ENCODE data around the gene FHDC1. TPM values are rescaled to one million over a fixed set of nuclear protein-coding genes. Genes with fewer than 3 reads are reported as not detected.
A peak's percentile ranks its signal among the peaks of the same experiment; 100 is the strongest.

FHDC1 gene
- total RNA-seq, 1 experiment from 2014 or later = 18.1 TPM

DNA sequence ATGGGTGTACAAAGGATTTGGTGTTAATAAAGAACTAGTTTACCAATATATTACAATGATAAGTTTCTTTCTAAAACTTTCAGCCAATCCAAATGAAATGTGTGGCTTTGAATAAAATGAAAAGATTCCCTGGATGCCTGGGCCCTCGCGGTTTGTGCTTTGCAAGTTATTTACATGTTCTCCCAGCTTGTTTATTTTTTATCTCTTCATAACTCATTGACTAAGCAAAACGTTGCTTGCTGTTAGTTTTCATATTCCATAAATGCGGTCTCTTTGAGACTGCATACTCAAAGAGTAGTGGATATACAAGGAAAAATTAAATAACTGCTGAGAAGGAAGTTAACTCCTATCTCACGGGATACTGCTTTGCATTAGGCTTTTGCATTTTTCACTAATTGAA lies 26.0 kb downstream of the FHDC1 start:
- ATAC-seq = no peak
- Mint-ChIP-seq H3K4me3 (no peak overlapping the region), H3K36me3 (peaks cover 54% of the 10 kb centered on the region)

DNA sequence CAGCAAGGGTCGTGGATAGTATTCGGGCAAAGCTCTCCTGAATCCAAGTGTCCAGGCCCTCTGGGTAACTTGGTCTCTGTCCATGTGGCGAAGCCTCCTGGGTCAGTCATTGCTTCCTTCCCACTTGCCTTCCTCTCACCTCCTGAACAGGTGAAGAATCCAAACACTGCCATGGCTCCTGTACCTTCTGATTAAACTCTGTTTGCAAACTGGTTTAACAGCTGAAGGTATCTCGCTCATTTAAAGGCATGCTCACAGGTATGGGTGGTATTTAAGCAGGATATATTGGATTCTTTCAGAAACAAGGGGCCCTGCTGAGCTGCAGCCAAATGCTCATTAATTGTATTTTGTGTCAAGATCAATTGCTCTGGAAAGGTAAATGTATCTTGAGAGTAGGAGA lies 28.2 kb downstream of the FHDC1 start:
- POLR2A ChIA-PET = interaction anchor here (0.7 to 1.0 kb wide), 2 partner anchors 119 to 605 kb away, joined by 3 to 4 read pairs; no protein-coding TSS in a partner anchor
- ATAC-seq (no peak; the same call in 1 of the 2 replicates), DNase-seq (ENCODE audit: low spot score) (no peak)
- TF ChIP-seq TP53 (CRISPR knock-in tag; IDR thresholded peaks at IDR 0.05) (no peak), GTF2I (CRISPR knock-in tag; conservative IDR thresholded peaks at IDR 0.05) (no peak), ELF4 (CRISPR knock-in tag; IDR thresholded peaks at IDR 0.05; ENCODE audit: low read depth) (no peak), ATF1 (CRISPR knock-in tag; IDR thresholded peaks at IDR 0.05) (no peak), EMX1 (CRISPR knock-in tag; IDR thresholded peaks at IDR 0.05) (no peak), GRHL2 (CRISPR knock-in tag; IDR thresholded peaks at IDR 0.05; ENCODE audit: insufficient replicate concordance, severe bottlenecking) (no peak), ZNF138 (CRISPR knock-in tag; conservative IDR thresholded peaks at IDR 0.05) (no peak), NFYB (CRISPR knock-in tag; conservative IDR thresholded peaks at IDR 0.05; ENCODE audit: low read depth) (no peak), NR3C1 (CRISPR knock-in tag; conservative IDR thresholded peaks at IDR 0.05; ENCODE audit: low read depth) (no peak)
- TF ChIP-seq, protein P1, sequence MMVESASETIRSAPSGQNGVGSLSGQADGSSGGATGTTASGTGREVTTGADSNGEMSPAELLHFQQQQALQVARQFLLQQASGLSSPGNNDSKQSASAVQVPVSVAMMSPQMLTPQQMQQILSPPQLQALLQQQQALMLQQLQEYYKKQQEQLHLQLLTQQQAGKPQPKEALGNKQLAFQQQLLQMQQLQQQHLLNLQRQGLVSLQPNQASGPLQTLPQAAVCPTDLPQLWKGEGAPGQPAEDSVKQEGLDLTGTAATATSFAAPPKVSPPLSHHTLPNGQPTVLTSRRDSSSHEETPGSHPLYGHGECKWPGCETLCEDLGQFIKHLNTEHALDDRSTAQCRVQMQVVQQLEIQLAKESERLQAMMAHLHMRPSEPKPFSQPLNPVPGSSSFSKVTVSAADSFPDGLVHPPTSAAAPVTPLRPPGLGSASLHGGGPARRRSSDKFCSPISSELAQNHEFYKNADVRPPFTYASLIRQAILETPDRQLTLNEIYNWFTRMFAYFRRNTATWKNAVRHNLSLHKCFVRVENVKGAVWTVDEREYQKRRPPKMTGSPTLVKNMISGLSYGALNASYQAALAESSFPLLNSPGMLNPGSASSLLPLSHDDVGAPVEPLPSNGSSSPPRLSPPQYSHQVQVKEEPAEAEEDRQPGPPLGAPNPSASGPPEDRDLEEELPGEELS (CRISPR knock-in tag; IDR thresholded peaks at IDR 0.05) = no peak
- TF ChIP-seq, protein P2, sequence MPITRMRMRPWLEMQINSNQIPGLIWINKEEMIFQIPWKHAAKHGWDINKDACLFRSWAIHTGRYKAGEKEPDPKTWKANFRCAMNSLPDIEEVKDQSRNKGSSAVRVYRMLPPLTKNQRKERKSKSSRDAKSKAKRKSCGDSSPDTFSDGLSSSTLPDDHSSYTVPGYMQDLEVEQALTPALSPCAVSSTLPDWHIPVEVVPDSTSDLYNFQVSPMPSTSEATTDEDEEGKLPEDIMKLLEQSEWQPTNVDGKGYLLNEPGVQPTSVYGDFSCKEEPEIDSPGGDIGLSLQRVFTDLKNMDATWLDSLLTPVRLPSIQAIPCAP (CRISPR knock-in tag; IDR thresholded peaks at IDR 0.05) = no peak
- TF ChIP-seq, protein P3, sequence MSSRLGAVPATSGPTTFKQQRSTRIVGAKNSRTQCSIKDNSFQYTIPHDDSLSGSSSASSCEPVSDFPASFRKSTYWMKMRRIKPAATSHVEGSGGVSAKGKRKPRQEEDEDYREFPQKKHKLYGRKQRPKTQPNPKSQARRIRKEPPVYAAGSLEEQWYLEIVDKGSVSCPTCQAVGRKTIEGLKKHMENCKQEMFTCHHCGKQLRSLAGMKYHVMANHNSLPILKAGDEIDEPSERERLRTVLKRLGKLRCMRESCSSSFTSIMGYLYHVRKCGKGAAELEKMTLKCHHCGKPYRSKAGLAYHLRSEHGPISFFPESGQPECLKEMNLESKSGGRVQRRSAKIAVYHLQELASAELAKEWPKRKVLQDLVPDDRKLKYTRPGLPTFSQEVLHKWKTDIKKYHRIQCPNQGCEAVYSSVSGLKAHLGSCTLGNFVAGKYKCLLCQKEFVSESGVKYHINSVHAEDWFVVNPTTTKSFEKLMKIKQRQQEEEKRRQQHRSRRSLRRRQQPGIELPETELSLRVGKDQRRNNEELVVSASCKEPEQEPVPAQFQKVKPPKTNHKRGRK (CRISPR knock-in tag; IDR thresholded peaks at IDR 0.05; ENCODE audit: borderline replicate concordance) = no peak
- TF ChIP-seq, protein P4, sequence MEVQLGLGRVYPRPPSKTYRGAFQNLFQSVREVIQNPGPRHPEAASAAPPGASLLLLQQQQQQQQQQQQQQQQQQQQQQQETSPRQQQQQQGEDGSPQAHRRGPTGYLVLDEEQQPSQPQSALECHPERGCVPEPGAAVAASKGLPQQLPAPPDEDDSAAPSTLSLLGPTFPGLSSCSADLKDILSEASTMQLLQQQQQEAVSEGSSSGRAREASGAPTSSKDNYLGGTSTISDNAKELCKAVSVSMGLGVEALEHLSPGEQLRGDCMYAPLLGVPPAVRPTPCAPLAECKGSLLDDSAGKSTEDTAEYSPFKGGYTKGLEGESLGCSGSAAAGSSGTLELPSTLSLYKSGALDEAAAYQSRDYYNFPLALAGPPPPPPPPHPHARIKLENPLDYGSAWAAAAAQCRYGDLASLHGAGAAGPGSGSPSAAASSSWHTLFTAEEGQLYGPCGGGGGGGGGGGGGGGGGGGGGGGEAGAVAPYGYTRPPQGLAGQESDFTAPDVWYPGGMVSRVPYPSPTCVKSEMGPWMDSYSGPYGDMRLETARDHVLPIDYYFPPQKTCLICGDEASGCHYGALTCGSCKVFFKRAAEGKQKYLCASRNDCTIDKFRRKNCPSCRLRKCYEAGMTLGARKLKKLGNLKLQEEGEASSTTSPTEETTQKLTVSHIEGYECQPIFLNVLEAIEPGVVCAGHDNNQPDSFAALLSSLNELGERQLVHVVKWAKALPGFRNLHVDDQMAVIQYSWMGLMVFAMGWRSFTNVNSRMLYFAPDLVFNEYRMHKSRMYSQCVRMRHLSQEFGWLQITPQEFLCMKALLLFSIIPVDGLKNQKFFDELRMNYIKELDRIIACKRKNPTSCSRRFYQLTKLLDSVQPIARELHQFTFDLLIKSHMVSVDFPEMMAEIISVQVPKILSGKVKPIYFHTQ (CRISPR knock-in tag; IDR thresholded peaks at IDR 0.05) = no peak
- TF ChIP-seq, protein P5, sequence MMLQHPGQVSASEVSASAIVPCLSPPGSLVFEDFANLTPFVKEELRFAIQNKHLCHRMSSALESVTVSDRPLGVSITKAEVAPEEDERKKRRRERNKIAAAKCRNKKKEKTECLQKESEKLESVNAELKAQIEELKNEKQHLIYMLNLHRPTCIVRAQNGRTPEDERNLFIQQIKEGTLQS (CRISPR knock-in tag; conservative IDR thresholded peaks at IDR 0.05) = no peak
- TF ChIP-seq, protein P6, sequence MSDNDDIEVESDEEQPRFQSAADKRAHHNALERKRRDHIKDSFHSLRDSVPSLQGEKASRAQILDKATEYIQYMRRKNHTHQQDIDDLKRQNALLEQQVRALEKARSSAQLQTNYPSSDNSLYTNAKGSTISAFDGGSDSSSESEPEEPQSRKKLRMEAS (CRISPR knock-in tag; IDR thresholded peaks at IDR 0.05) = no peak
- Mint-ChIP-seq H3K27ac (peak overlapping the region; percentile 46), H3K9me3 (no peaks in the 10 kb centered on the region), H3K4me3 (no peak overlapping the region), H3K4me1 (peaks cover 29% of the 10 kb centered on the region), H3K36me3 (peaks cover 73% of the 10 kb centered on the region), H3K27me3 (ENCODE audit: low read depth) (no peaks in the 10 kb centered on the region)
- CTCF ChIA-PET = interaction anchor here (0.5 to 1.3 kb wide), 6 partner anchors 10 to 304 kb away, joined by 3 to 7 read pairs (median 6); no protein-coding TSS in a partner anchor

More for the DNA sequence above, 26.0 kb downstream of the FHDC1 start:
- TF ChIP-seq KAT7 (CRISPR knock-in tag; IDR thresholded peaks at IDR 0.05; ENCODE audit: borderline replicate concordance) (no peak), ZNF423 (CRISPR knock-in tag; IDR thresholded peaks at IDR 0.05) (no peak), PRRX2 (CRISPR knock-in tag; IDR thresholded peaks at IDR 0.05) (no peak), SP1 (CRISPR knock-in tag; conservative IDR thresholded peaks at IDR 0.05) (no peak)
- TF ChIP-seq, protein P2 (CRISPR knock-in tag; IDR thresholded peaks at IDR 0.05) = no peak
- TF ChIP-seq, protein P6 (CRISPR knock-in tag; IDR thresholded peaks at IDR 0.05) = no peak
- Mint-ChIP-seq H3K9me3 (no peaks in the 10 kb centered on the region), H3K4me1 (peaks cover 38% of the 10 kb centered on the region), H3K27ac (no peak overlapping the region), H3K27me3 (ENCODE audit: low read depth) (no peaks in the 10 kb centered on the region)
- POLR2A ChIA-PET = no interaction called here
- CTCF ChIA-PET = no interaction called here
- no peak for DNase-seq (ENCODE audit: low spot score)

Measured in WTC11 (cell line).